NCI-H1105 (cell line): ENCODE data around the gene GDPD5.
A peak's percentile ranks its signal among the peaks of the same experiment; 100 is the strongest.

Experiments
- DNase-seq: peaks from one replicate; lab custom pipeline; 2025; lab: John Stamatoyannopoulos, UW

Gene GDPD5

GRCh38 chr11:75490221-75491181 lies 35.2 kb downstream of the GDPD5 start:
- no peak for DNase-seq

GRCh38 chr11:75487365-75487764 lies 38.4 kb downstream of the GDPD5 start:
- no peak for DNase-seq

GRCh38 chr11:75485742-75486141 lies 40.0 kb downstream of the GDPD5 start:
- no peak for DNase-seq

GRCh38 chr11:75482931-75483469 lies 42.7 kb downstream of the GDPD5 start:
- DNase-seq: no peak

- no peak for DNase-seq
These were observed 43.7 kb downstream of the GDPD5 start for GRCh38 chr11:75481922-75482606.

GRCh38 chr11:75481223-75481921 lies 44.4 kb downstream of the GDPD5 start:
- DNase-seq: no peak

GRCh38 chr11:75480185-75481175 lies 45.3 kb downstream of the GDPD5 start:
- DNase-seq: no peak

- DNase-seq: no peak
These were observed 46.1 kb downstream of the GDPD5 start for GRCh38 chr11:75479597-75480145.

GRCh38 chr11:75478783-75479596 lies 46.8 kb downstream of the GDPD5 start:
- DNase-seq: no peak

GRCh38 chr11:75477614-75477935 lies 48.2 kb downstream of the GDPD5 start:
- no peak for DNase-seq

- peak; percentile 24 for DNase-seq
These were observed 48.8 kb downstream of the GDPD5 start for GRCh38 chr11:75476739-75477613.

- no peak for DNase-seq
These were observed 49.7 kb downstream of the GDPD5 start for GRCh38 chr11:75475767-75476650.

- DNase-seq: no peak
These were observed 50.6 kb downstream of the GDPD5 start for GRCh38 chr11:75474878-75475766.

- no peak for DNase-seq
These were observed 51.5 kb downstream of the GDPD5 start for GRCh38 chr11:75474240-75474639.

- DNase-seq: no peak
These were observed 52.1 kb downstream of the GDPD5 start for GRCh38 chr11:75473684-75474083.

- no peak for DNase-seq
These were observed 53.5 kb downstream of the GDPD5 start for GRCh38 chr11:75472081-75472732.
